Measurements from ENCODE around the gene CTNNBIP1. TPM values are rescaled to one million over a fixed set of nuclear protein-coding genes. Genes with fewer than 3 reads are reported as not detected.

CTNNBIP1 gene
- total RNA-seq, 1 experiment from 2014 or later: 44.4 TPM

GRCh38 chr1:9882296-9882944 lies 27.6 kb downstream of the CTNNBIP1 start:
- no peak overlapping the region for H3K56ac ChIP-seq (ENCODE audit: insufficient read length, low read depth, low read length)
- no peaks in the 10 kb centered on the region for H3K79me2 ChIP-seq (ENCODE audit: insufficient read depth, low read length)
- no peak overlapping the region for H4K5ac ChIP-seq (ENCODE audit: insufficient read length, low read depth, low read length)
- H4K8ac ChIP-seq (replicated peaks; ENCODE audit: insufficient read length, low read depth, low read length): no peak overlapping the region
- H3K4me3 Mint-ChIP-seq: no peak overlapping the region; a peak in 1 of 5 replicates
- H3K36me3 Mint-ChIP-seq (ENCODE audit: insufficient read depth in 1 of 3, low read depth in 3 of 3): peaks cover 3 to 13% (median 7%) of the 10 kb centered on the region in 3 experiments; a peak in 3 of 7 replicates
- no peak overlapping the region for H2BK5ac ChIP-seq (ENCODE audit: insufficient read length, low read length)
- no peak overlapping the region for H2AFZ ChIP-seq (ENCODE audit: low read length)
- no peaks in the 10 kb centered on the region for H3K23me2 ChIP-seq (ENCODE audit: insufficient read length, low read depth, low read length, poor library complexity, severe bottlenecking)
- no peak overlapping the region for H2BK15ac ChIP-seq (ENCODE audit: low read depth, low read length)
- no peaks in the 10 kb centered on the region for H3K79me1 ChIP-seq (ENCODE audit: insufficient read depth, low read depth, low read length, poor library complexity, severe bottlenecking)
- H3K23ac ChIP-seq (ENCODE audit: insufficient read length, low read depth, low read length): no peak overlapping the region
- H3K9me3 Mint-ChIP-seq: no peaks in the 10 kb centered on the region
- TF ChIP-seq CTCF (conservative IDR thresholded peaks at IDR 0.05): no peak
- H2BK20ac ChIP-seq (ENCODE audit: low read depth, low read length, poor library complexity, severe bottlenecking): no peak overlapping the region
- no peak overlapping the region for H3K4ac ChIP-seq (ENCODE audit: low read depth, low read length)
- H3K27me3 Mint-ChIP-seq (ENCODE audit: low read depth): no peaks in the 10 kb centered on the region
- no peak overlapping the region for H3K4me2 ChIP-seq (ENCODE audit: insufficient read depth, insufficient read length, low read length)
- H3K4me1 Mint-ChIP-seq: peaks cover 8 to 19% of the 10 kb centered on the region in 2 experiments
- H3K14ac ChIP-seq (ENCODE audit: insufficient read depth, low read length): no peak overlapping the region
- no peaks in the 10 kb centered on the region for H3K4me1 ChIP-seq (ENCODE audit: insufficient read depth, low read length)
- peak overlapping the region; percentile 8 to 94 (median 29) for H3K27ac Mint-ChIP-seq
- no peak overlapping the region for H2BK120ac ChIP-seq (ENCODE audit: low read depth, low read length, poor library complexity, severe bottlenecking)
- no peak overlapping the region for H3K27ac ChIP-seq (ENCODE audit: insufficient read length, low read depth, low read length)
- no peak overlapping the region for H2AK5ac ChIP-seq (ENCODE audit: insufficient read length, low read length)
- peaks cover 3% of the 10 kb centered on the region for H4K20me1 ChIP-seq (ENCODE audit: control insufficient read depth, insufficient read depth, insufficient read length)
- DNase-seq: no peak
- H4K91ac ChIP-seq (ENCODE audit: insufficient read length, low read depth, low read length): no peak overlapping the region
- no CpG with 5 or more reads among the region's 12 CpGs for WGBS (ENCODE audit: extremely low coverage, insufficient read length, low lambda C conversion rate)
- H3K18ac ChIP-seq (ENCODE audit: insufficient read length, low read depth, low read length): no peak overlapping the region
- H3K9ac ChIP-seq (ENCODE audit: extremely low read depth, insufficient read length, low read length): no peak overlapping the region
- no peaks in the 10 kb centered on the region for H3K27me3 ChIP-seq (ENCODE audit: insufficient read depth, low read length)
- no peak overlapping the region for H2BK12ac ChIP-seq (ENCODE audit: insufficient read length, low read depth, low read length)
- H3T11ph ChIP-seq (ENCODE audit: low read length): no peak overlapping the region
- no peaks in the 10 kb centered on the region for H3K9me3 ChIP-seq (ENCODE audit: control insufficient read depth, low read depth, low read length)
